GM18498 (cell line): Measurements from ENCODE around the gene IL1RAPL2.

Experiments
- ATAC-seq: cut with Tn5 transposase; IDR thresholded peaks from one replicate; pipeline ENCODE4 v1.9.1; 2021; ENCODE audit warnings: mild to moderate bottlenecking, moderate library complexity; ENCODE audit not compliant: unreplicated experiment

Gene IL1RAPL2

GRCh38 chrX:105543283-105543682 is 977.3 kb downstream of the IL1RAPL2 start:
- no peak for ATAC-seq

- no peak for ATAC-seq
Observed at GRCh38 chrX:105550043-105550663, 984.2 kb downstream of the IL1RAPL2 start.

- no peak for ATAC-seq
Observed at GRCh38 chrX:105552395-105552794, 986.4 kb downstream of the IL1RAPL2 start.

GRCh38 chrX:105553118-105553517 is 987.1 kb downstream of the IL1RAPL2 start:
- ATAC-seq: no peak

- no peak for ATAC-seq
Observed at GRCh38 chrX:105564501-105564900, 998.5 kb downstream of the IL1RAPL2 start.

GRCh38 chrX:105565856-105566255 is 999.9 kb downstream of the IL1RAPL2 start:
- ATAC-seq: no peak

GRCh38 chrX:105567082-105567481 is 1001.1 kb downstream of the IL1RAPL2 start:
- ATAC-seq: no peak

GRCh38 chrX:105608745-105609144 is 1042.7 kb downstream of the IL1RAPL2 start:
- ATAC-seq: no peak

GRCh38 chrX:105609530-105609929 is 1043.5 kb downstream of the IL1RAPL2 start:
- no peak for ATAC-seq

- no peak for ATAC-seq
Observed at GRCh38 chrX:105610411-105610810, 1044.4 kb downstream of the IL1RAPL2 start.

GRCh38 chrX:105618393-105619101 is 1052.5 kb downstream of the IL1RAPL2 start:
- no peak for ATAC-seq

GRCh38 chrX:105634180-105634579 is 1068.2 kb downstream of the IL1RAPL2 start:
- ATAC-seq: no peak

GRCh38 chrX:105635794-105636193 is 1069.8 kb downstream of the IL1RAPL2 start:
- ATAC-seq: no peak

GRCh38 chrX:105636667-105637066 is 1070.7 kb downstream of the IL1RAPL2 start:
- ATAC-seq: no peak

GRCh38 chrX:105645667-105646357 is 1079.8 kb downstream of the IL1RAPL2 start:
- ATAC-seq: no peak

GRCh38 chrX:105646592-105647372 is 1080.8 kb downstream of the IL1RAPL2 start:
- no peak for ATAC-seq

GRCh38 chrX:105647749-105648148 is 1081.8 kb downstream of the IL1RAPL2 start:
- no peak for ATAC-seq

GRCh38 chrX:105648732-105649131 is 1082.7 kb downstream of the IL1RAPL2 start:
- no peak for ATAC-seq

GRCh38 chrX:105650577-105650976 is 1084.6 kb downstream of the IL1RAPL2 start:
- no peak for ATAC-seq

- ATAC-seq: no peak
Observed at GRCh38 chrX:105650986-105651385, 1085.0 kb downstream of the IL1RAPL2 start.

- ATAC-seq: no peak
Observed at GRCh38 chrX:105653891-105654290, 1087.9 kb downstream of the IL1RAPL2 start.
